ENCODE data around the gene CMC4. TPM values are rescaled to one million over a fixed set of nuclear protein-coding genes. Genes with fewer than 3 reads are reported as not detected.

CMC4 gene
- total and polyA plus RNA-seq, 2 experiments from 2014 or later, result 10.8 to 18.4 TPM

- Histone ChIP-seq H3K36me3 (replicated peaks; ENCODE audit: insufficient read depth, low read depth) (no peaks in the 10 kb centered on the region), H3K4me2 (no peak overlapping the region), H3K9me2 (replicated peaks; ENCODE audit: insufficient read depth) (no peaks in the 10 kb centered on the region), H3K27me3 (no peaks in the 10 kb centered on the region), H2AFZ (no peak overlapping the region), H3K4me1 (ENCODE audit: insufficient read depth) (no peaks in the 10 kb centered on the region), H3K79me2 (peaks cover 5% of the 10 kb centered on the region), H3K27ac (no peak overlapping the region), H4K20me1 (ENCODE audit: insufficient read depth, poor library complexity, severe bottlenecking) (no peaks in the 10 kb centered on the region), H3K9me3 (ENCODE audit: low read depth) (no peaks in the 10 kb centered on the region), H3K4me3 (no peak overlapping the region)
- DNase-seq (ENCODE audit: low spot score), result no peak
- TF ChIP-seq, protein P1, sequence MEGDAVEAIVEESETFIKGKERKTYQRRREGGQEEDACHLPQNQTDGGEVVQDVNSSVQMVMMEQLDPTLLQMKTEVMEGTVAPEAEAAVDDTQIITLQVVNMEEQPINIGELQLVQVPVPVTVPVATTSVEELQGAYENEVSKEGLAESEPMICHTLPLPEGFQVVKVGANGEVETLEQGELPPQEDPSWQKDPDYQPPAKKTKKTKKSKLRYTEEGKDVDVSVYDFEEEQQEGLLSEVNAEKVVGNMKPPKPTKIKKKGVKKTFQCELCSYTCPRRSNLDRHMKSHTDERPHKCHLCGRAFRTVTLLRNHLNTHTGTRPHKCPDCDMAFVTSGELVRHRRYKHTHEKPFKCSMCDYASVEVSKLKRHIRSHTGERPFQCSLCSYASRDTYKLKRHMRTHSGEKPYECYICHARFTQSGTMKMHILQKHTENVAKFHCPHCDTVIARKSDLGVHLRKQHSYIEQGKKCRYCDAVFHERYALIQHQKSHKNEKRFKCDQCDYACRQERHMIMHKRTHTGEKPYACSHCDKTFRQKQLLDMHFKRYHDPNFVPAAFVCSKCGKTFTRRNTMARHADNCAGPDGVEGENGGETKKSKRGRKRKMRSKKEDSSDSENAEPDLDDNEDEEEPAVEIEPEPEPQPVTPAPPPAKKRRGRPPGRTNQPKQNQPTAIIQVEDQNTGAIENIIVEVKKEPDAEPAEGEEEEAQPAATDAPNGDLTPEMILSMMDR (IDR thresholded peaks at IDR 0.05; ENCODE audit: poor library complexity), result no peak
- TF ChIP-seq EZH2 (IDR thresholded peaks at IDR 0.05; ENCODE audit: borderline replicate concordance) (no peak), EZH2phosphoT487 (IDR thresholded peaks at IDR 0.05; ENCODE audit: low read depth, severe bottlenecking, unreplicated experiment) (no peak)
- WGBS (ENCODE audit: low lambda C conversion rate, missing lambda C conversion rate), result 70% methylated on average over 6 of the region's 6 CpGs
These were observed 24.7 kb downstream of the CMC4 start for GRCh38 chrX:155046129-155046810.

DNA sequence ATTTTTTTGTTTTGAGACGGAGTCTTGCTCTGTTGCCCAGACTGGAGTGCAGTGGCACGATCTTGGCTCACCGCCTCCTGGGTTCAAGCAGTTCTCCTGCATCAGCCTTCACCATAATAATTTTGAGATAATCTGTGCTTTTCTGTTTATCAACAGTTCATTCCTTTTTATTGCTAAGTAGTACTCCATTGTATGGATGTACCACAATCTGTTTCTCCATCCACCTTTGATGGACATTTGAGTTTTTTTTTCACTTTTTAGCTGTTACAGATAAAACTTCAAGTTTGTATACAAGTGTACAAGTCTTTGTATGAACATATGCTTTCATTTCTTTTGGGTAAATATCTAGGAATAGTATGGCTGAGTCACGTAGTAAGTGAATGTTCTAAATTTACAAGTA lies 35.2 kb downstream of the CMC4 start:
- no peak for DNase-seq (ENCODE audit: low spot score)
- H3K36me3 ChIP-seq (replicated peaks; ENCODE audit: insufficient read depth, low read depth), result peaks cover 4% of the 10 kb centered on the region
- H3K27me3 ChIP-seq, result no peaks in the 10 kb centered on the region
- no peaks in the 10 kb centered on the region for H4K20me1 ChIP-seq (ENCODE audit: insufficient read depth, poor library complexity, severe bottlenecking)
- H3K27ac ChIP-seq, result no peak overlapping the region
- TF ChIP-seq EZH2 (IDR thresholded peaks at IDR 0.05; ENCODE audit: borderline replicate concordance) (no peak), EZH2phosphoT487 (IDR thresholded peaks at IDR 0.05; ENCODE audit: low read depth, severe bottlenecking, unreplicated experiment) (no peak)
- TF ChIP-seq, protein P1 (IDR thresholded peaks at IDR 0.05; ENCODE audit: poor library complexity), result no peak
- H3K9me2 ChIP-seq (replicated peaks; ENCODE audit: insufficient read depth), result no peaks in the 10 kb centered on the region
- H2AFZ ChIP-seq, result no peak overlapping the region
- no peak overlapping the region for H3K4me3 ChIP-seq
- H3K79me2 ChIP-seq, result peaks cover 57% of the 10 kb centered on the region
- no peak overlapping the region for H3K4me2 ChIP-seq
- peaks cover 9% of the 10 kb centered on the region for H3K9me3 ChIP-seq (ENCODE audit: low read depth)
- no peaks in the 10 kb centered on the region for H3K4me1 ChIP-seq (ENCODE audit: insufficient read depth)
- WGBS (ENCODE audit: low lambda C conversion rate, missing lambda C conversion rate), result 93% methylated on average over 4 of the region's 4 CpGs

DNA sequence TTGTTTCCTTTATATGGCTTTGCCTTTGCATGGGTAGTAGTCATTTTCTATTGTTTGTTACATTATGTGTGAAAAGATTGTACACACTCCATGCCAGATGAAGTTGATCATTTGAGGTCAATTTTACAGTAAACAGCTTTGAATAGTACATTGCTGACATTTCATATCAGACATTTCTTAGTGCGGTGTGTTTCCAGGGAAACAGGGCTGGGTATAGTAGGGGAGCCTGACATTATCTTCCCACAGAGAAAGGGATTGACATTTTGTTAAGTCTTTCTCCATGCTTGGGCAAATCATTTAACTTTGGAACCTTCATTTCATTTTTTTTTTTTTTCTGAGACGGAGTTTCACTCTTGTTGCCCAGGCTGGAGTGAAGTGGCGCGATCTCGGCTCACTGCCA lies 39.3 kb downstream of the CMC4 start:
- Histone ChIP-seq H3K4me3 (no peak overlapping the region), H4K20me1 (ENCODE audit: insufficient read depth, poor library complexity, severe bottlenecking) (no peaks in the 10 kb centered on the region), H3K79me2 (peaks cover 62% of the 10 kb centered on the region), H3K9me2 (replicated peaks; ENCODE audit: insufficient read depth) (no peaks in the 10 kb centered on the region), H3K27ac (no peak overlapping the region), H3K27me3 (no peaks in the 10 kb centered on the region), H3K4me1 (ENCODE audit: insufficient read depth) (no peaks in the 10 kb centered on the region), H3K4me2 (no peak overlapping the region), H3K36me3 (replicated peaks; ENCODE audit: insufficient read depth, low read depth) (peaks cover 4% of the 10 kb centered on the region), H3K9me3 (ENCODE audit: low read depth) (peaks cover 6% of the 10 kb centered on the region), H2AFZ (no peak overlapping the region)
- DNase-seq (ENCODE audit: low spot score), result no peak
- 79% methylated on average over 5 of the region's 5 CpGs for WGBS (ENCODE audit: low lambda C conversion rate, missing lambda C conversion rate)
- TF ChIP-seq EZH2phosphoT487 (IDR thresholded peaks at IDR 0.05; ENCODE audit: low read depth, severe bottlenecking, unreplicated experiment) (no peak), EZH2 (IDR thresholded peaks at IDR 0.05; ENCODE audit: borderline replicate concordance) (no peak)
- TF ChIP-seq, protein P1 (IDR thresholded peaks at IDR 0.05; ENCODE audit: poor library complexity), result no peak

Data from hepatocyte (in vitro differentiated cells).